Measurements from ENCODE around the gene RASL11B. TPM values are rescaled to one million over a fixed set of nuclear protein-coding genes. Genes with fewer than 3 reads are reported as not detected.
A peak's percentile ranks its signal among the peaks of the same experiment; 100 is the strongest.

Gene RASL11B
- polyA plus RNA-seq, 1 donor: 2.1 TPM

GRCh38 chr4:52912608-52913007, 50.5 kb downstream of the RASL11B start:
- no peak overlapping the region for H3K27ac ChIP-seq (ENCODE audit: low read length)
- no peaks in the 10 kb centered on the region for H3K36me3 ChIP-seq (ENCODE audit: control insufficient read depth, insufficient read depth, low read length)

GRCh38 chr4:52914051-52914605, 52.0 kb downstream of the RASL11B start:
- peak overlapping the region; percentile 67 for H3K27ac ChIP-seq (ENCODE audit: low read length)
- H3K36me3 ChIP-seq (ENCODE audit: control insufficient read depth, insufficient read depth, low read length): no peaks in the 10 kb centered on the region
- no peaks in the 10 kb centered on the region for H3K27me3 ChIP-seq (ENCODE audit: control insufficient read depth, insufficient read depth, low read length)
- H3K4me1 ChIP-seq (ENCODE audit: control insufficient read depth, insufficient read depth, low read length): peaks cover 32% of the 10 kb centered on the region
- H3K9me3 ChIP-seq (ENCODE audit: control insufficient read depth, low read depth, low read length): no peaks in the 10 kb centered on the region
- DNase-seq: peak in 1 of 2 donors; percentile 61
- no peak overlapping the region for H3K4me3 ChIP-seq (ENCODE audit: low read length)
- no CpG with 5 or more reads among the region's 3 CpGs for WGBS (ENCODE audit: insufficient coverage, low lambda C conversion rate)

More at GRCh38 chr4:52912608-52913007, 50.5 kb downstream of the RASL11B start:
- no peak for DNase-seq
- no peak overlapping the region for H3K4me3 ChIP-seq (ENCODE audit: low read length)
- 100% methylated on average over 1 of the region's 2 CpGs for WGBS (ENCODE audit: insufficient coverage, low lambda C conversion rate)
- no peaks in the 10 kb centered on the region for H3K9me3 ChIP-seq (ENCODE audit: control insufficient read depth, low read depth, low read length)
- peaks cover 32% of the 10 kb centered on the region for H3K4me1 ChIP-seq (ENCODE audit: control insufficient read depth, insufficient read depth, low read length)
- no peaks in the 10 kb centered on the region for H3K27me3 ChIP-seq (ENCODE audit: control insufficient read depth, insufficient read depth, low read length)

GRCh38 chr4:52915191-52915590, 53.1 kb downstream of the RASL11B start:
- Histone ChIP-seq H3K27ac (ENCODE audit: low read length) (no peak overlapping the region), H3K4me1 (ENCODE audit: control insufficient read depth, insufficient read depth, low read length) (peaks cover 32% of the 10 kb centered on the region), H3K9me3 (ENCODE audit: control insufficient read depth, low read depth, low read length) (no peaks in the 10 kb centered on the region), H3K36me3 (ENCODE audit: control insufficient read depth, insufficient read depth, low read length) (no peaks in the 10 kb centered on the region), H3K4me3 (ENCODE audit: low read length) (no peak overlapping the region), H3K27me3 (ENCODE audit: control insufficient read depth, insufficient read depth, low read length) (no peaks in the 10 kb centered on the region)
- no peak for DNase-seq

GRCh38 chr4:52915730-52916300, 53.7 kb downstream of the RASL11B start:
- Histone ChIP-seq H3K4me3 (ENCODE audit: low read length) (no peak overlapping the region), H3K27me3 (ENCODE audit: control insufficient read depth, insufficient read depth, low read length) (no peaks in the 10 kb centered on the region), H3K9me3 (ENCODE audit: control insufficient read depth, low read depth, low read length) (no peaks in the 10 kb centered on the region), H3K27ac (ENCODE audit: low read length) (no peak overlapping the region), H3K36me3 (ENCODE audit: control insufficient read depth, insufficient read depth, low read length) (no peaks in the 10 kb centered on the region), H3K4me1 (ENCODE audit: control insufficient read depth, insufficient read depth, low read length) (peaks cover 32% of the 10 kb centered on the region)
- no peak for DNase-seq
- no CpG with 5 or more reads among the region's 6 CpGs for WGBS (ENCODE audit: insufficient coverage, low lambda C conversion rate)

Other genes with a start within 250 kb of the RASL11B start
- gene USP46, start 203.0 kb upstream of the RASL11B start, polyA plus RNA-seq: 14.4 TPM
- 0.61 TPM for gene ERVMER34-1, start 110.9 kb upstream of the RASL11B start, polyA plus RNA-seq